DLD1 (cell line): ENCODE measurements around the gene SPRYD7.
"Not testable (repeated sequence)": the region's sequence is repeated elsewhere in the genome, so short reads cannot be mapped to it uniquely, and the experiment has no call there.

Source experiments
- in situ Hi-C: cut with HindIII; loops from 2 replicates; pipeline ENCODE4 v1.10.0; 2017; ENCODE audit warnings: low sequenced_read_pairs

The SPRYD7 gene, protein sequence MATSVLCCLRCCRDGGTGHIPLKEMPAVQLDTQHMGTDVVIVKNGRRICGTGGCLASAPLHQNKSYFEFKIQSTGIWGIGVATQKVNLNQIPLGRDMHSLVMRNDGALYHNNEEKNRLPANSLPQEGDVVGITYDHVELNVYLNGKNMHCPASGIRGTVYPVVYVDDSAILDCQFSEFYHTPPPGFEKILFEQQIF

DNA sequence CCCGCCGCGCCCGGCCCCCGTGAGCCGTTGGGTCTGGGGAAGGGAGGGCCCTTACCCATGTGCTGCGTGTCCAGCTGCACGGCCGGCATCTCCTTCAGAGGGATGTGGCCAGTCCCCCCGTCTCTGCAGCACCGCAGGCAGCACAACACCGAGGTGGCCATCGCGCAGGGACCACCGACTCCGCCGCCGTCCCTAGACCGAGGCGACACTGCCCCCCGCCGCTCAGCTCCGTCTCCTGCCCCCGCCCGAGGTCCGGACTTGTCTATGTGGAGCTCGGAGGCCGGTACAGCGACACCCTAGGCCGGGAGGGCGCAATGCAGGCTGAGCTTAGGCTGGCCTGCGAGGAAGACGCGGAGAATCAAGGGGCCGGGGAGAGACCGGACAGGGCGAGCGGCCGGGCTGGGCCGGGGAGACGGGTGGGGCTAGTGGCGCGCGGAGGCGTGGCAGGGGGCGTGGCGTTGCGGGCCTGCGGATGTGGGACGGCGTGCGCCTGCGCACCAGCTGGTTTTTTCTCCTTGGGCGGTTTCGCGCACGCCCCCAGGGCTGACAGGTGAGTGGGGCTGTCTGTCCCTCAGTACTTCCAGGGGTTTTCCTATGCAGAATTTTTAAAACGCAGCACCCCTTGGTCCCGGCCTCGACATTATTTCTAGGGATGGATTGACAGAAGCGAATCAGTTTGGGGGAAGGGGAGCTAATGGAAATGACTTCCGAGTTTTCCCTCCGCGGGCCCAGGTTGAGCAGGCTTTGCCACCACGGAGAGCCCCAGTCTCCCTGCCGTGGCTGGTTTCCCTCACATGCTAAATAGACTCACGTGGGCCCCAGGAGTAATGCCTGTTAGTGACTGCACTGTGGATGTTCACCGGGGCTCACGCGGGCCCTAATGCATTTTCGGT, at the start of gene SPRYD7:
Gene SPRYD7, minus strand, starts transcription at position 266 of the 893 bp plus-strand sequence. Its CDS starts 105 bp downstream, at position 161.
- in situ Hi-C loops = no loop called here

DNA sequence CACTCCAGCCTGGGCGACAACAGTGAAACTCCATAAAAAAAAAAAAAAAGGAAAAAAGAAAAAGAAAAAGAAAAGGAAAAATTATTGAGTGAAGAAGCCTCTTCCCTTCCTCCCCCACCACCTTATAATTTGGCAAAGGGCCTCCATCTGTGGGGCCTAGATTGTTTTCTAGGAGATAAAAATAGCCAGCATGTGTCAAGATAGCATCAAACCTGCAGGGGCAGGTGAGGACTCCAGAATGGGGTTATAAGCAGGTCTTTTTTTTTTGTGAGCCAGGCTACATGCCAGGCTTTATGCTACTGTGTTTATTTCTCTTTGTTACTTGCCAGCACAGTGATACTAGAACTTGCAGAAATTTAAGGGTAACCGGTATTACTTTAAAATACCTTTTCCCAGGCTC, 49.0 kb upstream of the SPRYD7 start:
- in situ Hi-C loops = loop anchor here (25.0 kb wide), 1 partner anchor 802 kb away; no protein-coding TSS in a partner anchor

DNA sequence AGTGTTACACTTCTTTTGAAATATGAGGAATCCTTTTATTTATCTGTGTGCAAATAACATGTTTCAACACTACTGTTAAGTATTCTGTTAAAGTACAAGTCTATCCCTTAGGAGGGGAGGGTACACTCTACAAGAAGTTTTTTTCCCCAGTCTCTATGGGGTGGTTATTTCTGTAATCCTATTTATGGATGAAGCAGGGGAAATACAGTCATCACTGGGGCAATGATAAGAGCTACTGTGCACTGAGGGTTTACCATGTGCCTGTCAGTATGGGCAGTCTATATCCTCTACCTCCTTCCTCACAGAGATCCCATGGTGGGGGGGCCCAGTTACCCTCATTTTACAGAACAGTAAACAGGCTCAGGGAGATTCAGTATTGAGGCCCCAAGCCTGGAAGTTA, 44.1 kb upstream of the SPRYD7 start:
- in situ Hi-C loops = loop anchor here (25.0 kb wide), 1 partner anchor 807 kb away; no protein-coding TSS in a partner anchor

DNA sequence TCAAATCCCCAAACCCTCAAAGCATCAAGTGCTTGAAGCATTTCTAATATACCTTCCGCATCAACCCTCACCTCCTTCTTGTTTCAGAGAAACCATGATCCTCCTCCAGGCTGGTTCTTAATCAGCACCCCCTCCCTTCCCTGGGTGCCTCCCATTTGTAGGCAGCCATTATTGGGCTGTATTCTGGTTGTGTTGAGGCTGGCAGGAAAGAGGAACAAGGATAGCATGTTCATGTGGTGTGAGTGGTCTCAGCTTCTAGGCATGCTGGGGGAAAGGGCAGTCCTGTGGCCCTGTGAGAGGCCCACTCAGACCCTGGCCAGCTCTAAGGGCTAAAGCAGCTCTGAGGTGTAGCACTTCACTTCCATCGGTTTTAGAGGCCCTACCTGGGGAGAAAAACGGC, 41.9 kb upstream of the SPRYD7 start:
- in situ Hi-C loops = loop anchor here (25.0 kb wide), 1 partner anchor 809 kb away; no protein-coding TSS in a partner anchor

DNA sequence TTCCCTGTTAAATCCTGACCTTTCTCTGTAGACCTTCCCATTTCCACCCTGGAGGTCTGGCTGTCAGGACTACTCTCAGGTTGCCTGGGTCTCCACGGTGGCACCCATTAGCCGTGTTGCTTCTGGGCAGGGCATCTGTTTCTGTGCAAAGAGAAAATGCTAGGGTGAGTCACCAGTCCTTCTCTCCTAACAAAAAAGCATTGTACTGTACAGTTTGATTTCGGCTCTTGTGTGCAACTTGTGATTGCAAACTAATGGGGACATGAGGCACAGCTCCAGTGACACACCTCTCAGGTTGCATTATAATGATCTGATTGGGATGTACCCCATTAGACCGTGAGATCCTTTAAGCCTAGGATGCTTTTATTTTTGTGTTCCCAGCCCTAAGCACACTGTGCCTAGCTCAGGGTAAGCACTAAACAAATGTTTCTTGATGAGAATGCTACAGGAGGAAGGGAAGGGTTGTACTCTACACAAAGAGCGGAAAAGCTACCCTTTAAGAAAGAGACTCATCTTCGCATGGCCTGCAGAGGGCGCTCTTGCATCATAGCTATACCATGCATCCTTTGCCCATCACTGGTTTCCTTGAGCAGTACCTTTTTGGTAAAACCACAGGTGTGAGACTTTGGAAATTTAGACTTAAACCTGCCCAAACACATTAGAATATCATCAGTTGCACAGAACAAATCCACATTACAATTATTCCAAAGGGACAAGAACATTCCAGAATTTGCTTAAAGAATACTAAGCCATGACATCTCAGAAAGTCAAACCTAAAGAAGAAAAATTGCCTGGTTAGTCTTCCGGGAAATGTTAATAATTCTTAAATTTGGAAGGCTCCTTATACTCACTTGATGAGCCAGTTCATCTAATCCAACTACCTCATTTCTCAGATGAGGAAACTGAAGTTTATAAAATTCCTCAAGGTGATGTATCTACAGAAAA, 40.4 kb upstream of the SPRYD7 start:
- in situ Hi-C loops = loop anchor here (25.0 kb wide), 1 partner anchor 811 kb away; no protein-coding TSS in a partner anchor

DNA sequence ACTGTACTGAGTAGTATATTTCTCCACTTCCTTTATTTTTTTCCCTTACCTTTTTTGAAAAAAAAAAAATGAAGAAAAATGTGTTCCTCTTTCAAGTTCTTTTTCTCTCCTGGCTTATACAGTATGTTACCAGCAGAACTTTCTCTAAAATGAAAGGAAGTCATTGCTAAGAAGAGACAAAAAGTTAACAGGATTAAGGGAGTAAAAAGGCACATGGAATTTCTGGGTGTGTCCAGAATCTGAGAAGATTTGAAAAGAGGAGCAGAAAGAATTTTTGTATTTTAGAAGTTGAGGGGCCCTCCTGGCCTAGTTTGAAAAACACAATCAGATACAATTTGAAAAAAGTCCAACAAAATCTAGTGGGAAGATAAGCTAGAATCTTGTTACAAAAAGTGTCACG, 39.7 kb upstream of the SPRYD7 start:
- in situ Hi-C loops = loop anchor here (25.0 kb wide), 1 partner anchor 811 kb away; no protein-coding TSS in a partner anchor

DNA sequence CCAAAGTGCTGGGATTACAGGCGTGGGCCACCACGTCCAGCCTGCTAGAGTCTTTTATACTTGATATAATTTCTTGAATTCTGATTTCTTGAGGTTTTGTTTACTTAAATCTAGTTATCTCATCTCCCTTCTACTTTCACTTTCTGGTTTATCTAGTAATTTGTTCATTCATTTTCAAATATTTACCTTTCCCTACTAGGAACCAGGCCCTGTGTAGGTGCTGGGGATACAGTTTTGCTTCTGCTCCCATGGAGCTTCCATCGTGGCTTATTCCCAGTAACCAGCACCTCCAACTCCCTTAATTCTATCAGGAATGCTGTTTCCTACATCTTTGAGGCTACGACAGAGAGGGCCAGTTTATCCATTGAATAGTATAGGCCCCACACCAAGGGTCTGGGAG, 36.6 kb upstream of the SPRYD7 start:
- in situ Hi-C loops = no loop called here

DNA sequence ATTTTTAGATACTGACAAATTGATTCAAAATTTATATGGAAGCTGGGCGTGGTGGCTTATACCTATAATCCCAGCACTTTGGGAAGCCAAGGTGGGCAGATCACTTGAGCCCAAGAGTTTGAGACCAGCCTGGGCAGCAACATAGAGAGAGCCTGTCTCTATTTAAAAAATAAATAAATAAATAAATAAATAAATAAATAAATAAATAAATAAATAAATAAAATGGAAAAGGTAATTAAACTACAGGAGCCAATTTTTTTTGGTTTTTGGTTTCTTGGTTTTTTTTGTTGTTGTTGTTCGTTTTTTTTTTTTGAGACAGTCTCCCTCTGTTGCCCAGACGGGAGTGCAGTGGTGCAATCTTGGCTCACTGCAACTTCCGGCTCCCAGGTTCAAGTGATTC, 31.3 kb upstream of the SPRYD7 start:
- in situ Hi-C loops = no loop called here

DNA sequence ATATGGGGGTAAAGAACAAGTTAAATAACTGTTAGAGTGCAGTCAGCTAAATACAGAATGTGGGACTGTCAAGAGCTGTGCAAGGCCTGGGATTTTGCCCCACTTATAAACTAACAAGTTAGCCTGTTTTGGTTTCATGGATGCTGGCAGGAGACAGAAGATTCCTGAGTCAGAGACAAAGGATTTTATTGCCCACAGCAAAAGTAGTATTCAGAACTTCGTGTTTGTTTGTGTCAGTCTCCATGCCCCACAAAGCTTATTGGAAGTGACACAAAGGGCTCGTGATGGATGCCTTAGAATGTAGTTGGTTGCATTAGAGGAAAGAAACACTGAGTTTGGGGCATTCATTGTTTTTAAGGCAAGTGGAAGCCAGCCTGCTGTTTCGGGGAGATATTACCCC, 22.2 kb upstream of the SPRYD7 start:
- in situ Hi-C loops = no loop called here

DNA sequence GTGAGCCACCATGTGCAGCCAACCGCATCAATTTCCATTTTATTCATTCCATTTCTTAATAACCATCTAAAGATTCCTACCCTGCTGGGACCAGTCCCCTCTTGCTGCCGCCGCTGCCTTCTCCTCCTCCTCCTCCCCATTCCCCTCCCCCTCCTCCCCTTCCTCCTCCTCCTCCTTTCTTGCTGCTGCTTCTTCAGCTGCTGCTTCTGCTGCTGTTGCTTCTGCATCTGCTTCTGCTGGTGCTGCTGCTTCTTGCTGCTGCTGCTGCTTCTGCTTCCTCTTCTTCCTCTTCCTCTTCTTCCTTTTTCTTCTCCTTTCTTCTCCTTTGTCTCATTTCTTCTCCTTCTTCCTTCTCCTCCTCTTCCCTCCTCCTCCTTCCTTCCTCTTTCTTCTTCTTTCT, 20.0 kb upstream of the SPRYD7 start:
- in situ Hi-C loops = no loop called here

DNA sequence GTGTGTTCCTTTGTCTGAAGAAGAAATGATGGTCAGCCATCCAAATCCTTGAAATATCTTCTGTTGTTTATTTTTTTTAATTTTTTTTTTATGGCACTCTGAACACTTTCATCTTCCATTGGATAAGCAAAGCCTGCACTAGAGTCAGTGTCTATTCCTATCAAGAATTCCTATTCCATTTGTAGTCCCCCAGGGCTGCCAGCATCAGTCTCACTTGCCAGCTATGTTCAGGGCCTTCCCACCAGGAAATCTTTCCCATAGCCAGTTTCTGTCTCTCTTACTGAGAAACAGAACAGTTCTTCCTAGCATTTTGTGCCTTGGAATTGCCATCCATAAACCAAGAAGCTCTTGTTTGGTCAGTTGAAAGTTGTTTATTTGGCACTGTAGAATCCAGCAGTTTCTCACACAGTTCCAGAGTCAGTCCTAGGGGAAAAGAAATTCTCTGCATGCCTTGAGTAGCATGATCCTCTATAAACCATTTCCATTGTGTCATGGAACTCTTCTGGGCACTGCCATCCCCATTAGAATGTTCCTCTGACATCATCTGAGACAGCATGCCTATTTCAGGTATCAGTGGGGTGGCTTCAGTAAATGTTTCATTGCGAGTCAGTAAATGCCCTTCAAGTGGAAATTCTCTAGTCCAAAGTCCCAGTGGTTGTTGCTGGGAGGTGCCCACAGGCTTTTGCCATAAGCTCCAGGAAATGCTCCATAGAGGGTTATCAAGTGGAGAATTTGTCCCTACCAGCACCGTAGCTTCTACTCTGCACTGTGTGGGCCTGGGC, 18.7 kb upstream of the SPRYD7 start:
- in situ Hi-C loops = no loop called here

DNA sequence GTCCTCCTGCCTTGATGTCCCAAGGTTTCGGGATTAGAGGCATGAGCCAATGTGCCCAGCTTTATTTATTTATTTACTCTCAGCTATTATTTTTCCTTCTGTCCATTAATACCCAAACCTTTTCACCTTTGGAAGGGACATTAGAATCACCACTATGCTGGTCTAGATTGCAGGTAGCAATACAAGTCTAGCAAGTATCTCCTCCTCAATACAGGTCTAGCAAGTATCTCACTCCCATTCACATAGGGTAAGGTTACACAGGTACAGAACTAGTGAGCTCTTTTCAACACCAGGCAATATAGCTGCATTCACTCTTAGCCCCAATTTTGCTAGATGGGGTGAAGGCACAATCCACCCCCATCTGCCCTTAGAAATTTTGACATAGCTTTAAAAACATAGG, 17.4 kb upstream of the SPRYD7 start:
- in situ Hi-C loops = no loop called here

DNA sequence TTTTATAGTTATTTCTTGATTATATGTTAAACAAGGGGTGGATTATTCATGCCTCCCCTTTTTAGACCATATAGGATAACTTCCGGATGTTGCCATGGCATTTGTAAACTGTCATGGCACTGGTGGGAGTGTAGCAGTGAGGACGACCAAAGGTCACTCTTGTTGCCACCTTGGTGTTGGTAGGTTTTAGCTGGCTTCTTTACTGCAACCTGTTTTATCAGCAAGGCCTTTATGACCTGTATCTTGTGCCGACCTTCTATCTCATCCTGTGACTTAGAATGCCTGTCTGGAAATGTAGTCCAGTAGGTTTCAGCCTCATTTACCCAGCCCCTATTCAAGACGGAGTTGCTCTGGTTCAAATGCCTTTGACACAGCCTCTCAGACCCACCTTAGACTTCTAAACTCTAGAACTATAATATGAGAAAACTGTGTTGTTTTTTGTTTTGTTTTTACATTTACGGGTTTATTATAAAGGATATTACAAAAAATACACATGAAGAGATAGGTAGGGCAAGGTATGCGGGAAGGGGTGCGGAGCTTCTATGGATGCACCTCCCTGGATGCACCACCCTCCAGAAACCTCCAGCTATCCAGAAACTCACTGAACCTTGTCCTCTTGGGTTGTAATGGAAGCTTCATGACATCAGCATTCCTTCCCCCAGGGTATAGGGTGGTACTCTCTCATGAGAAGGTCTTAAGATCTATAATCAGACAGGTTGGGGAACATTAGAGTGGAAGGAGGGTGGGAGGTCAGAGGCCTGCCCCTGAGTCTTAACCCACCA, 15.8 kb upstream of the SPRYD7 start:
- in situ Hi-C loops = no loop called here

DNA sequence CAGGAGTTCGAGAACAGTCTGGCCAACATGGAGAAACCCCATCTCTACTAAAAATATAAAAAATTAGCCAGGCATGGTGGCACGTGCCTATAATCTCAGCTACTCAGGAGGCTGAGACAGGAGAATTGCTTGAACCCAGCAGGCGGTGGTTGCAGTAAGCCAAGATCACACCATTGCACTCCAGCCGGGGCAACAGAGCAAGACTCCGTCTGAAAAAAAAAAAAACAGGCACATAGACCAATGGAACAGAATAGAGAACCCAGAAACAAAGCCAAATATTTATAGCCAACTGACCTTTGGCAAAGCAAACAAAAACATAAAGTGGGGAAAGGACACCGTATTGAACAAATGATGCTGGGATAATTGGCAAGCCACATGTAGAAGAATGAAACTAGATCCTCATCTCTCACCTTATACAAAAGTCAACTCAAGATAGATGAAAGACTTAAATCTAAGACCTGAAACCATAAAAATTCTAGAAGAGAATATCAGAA, 12.7 kb upstream of the SPRYD7 start:
- in situ Hi-C loops = not testable (repeated sequence)

DNA sequence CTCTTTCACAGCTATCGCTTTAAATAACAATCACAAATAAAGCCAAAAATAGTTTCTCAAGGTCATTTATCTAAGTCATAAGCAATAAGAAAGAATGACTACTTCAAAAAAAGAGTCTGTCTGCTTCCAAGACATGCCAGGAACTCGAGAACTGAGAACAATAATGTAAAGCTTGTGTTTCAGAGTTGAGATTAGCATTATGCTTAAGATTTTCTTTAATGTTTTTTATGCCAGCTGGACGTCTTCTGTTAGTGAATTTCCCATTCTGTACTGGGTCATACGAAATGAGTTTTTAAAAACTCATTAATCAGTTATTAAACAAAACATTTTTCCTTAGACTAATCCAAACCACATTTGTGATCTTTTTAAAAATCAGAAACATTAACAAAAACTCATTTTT, 3.2 kb upstream of the SPRYD7 start:
- in situ Hi-C loops = no loop called here

DNA sequence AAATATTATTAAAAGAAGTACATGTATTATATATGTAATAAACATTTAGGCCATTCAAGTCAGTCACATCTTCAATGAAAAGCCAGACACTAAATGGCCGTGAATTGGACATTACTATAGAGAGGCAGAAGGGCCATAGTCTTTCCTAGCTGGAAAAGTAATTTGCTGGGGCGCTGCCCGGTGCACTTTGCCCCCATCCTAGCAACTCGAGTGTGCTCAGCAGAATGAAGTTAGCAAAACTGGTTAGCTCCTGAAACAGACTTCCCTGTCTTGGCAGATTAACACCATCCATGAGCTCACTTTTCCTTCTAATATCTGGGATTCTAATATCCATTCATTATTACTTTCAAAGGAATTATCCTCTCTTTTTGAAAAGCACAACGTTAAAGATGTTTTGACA, 2.8 kb upstream of the SPRYD7 start:
- in situ Hi-C loops = no loop called here

DNA sequence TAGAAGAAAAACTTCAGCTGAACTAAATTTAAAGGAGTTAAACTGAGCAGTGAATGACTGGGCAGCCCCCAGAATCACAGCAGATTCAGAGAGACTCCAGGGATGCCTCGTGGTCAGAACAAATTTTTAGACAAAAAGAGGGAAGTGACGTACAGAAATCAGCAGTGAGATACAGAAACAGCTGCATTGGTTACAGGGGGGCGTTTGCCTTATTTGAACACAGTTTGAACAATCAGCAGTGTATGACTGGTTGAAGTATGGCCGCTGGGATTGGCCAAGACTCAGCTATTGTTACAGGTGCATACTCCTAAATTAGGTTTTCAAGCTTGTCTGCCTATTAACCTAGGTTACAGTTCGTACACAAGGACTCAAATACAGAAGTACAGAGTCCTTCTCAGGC, 2.2 kb upstream of the SPRYD7 start:
- in situ Hi-C loops = no loop called here

DNA sequence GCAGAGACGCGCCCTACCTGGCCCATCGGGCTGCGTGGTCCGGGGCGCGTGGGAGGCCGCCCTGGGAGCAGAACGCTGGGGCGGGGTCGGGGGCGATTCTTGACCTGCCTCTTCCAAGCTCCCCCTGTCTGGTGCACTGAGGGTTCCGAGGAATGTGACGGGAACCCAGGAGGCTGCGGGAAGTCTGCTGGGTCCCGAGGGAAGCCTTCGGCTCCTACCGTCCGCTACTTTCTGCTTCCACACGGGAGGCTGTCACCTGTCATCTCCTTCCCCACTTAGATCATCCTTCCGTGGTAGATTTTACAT, 781 bp upstream of the SPRYD7 start:
- in situ Hi-C loops = no loop called here
